GM12878 (cell line): ENCODE results near the gene DUOX1. TPM values are rescaled to one million over a fixed set of nuclear protein-coding genes. Genes with fewer than 3 reads are reported as not detected.

Source experiments
- ATAC-seq: fragments of 200-7000 bp; cut with Tn5 transposase; 3 replicates; pipeline ENCODE4 v1.9.1; 2020; ENCODE audit warnings: mild to moderate bottlenecking, moderate library complexity
- BruUV-seq: library from RNA; stranded (reverse); fragments of 400-500 nt; replicated peaks from 2 replicates; lab custom pipeline; 2021; lab: Mats Ljungman, UMichigan
- CTCF ChIA-PET: fragments of 300-600 bp; sonication (Branson Sonifier 250); formaldehyde crosslinking; extraction: SDS; loops from one replicate; lab custom pipeline; 2021; ENCODE audit warnings: inconsistent platforms; lab: Yijun Ruan, JAX
- POLR2A ChIA-PET: fragments of 350-600 bp; formaldehyde crosslinking; extraction: SDS; loops from one replicate; lab custom pipeline; 2021; ENCODE audit warnings: inconsistent platforms; lab: Charles Lee
- RAD21 ChIA-PET: fragments of 300-600 bp; sonication (Branson Sonifier 250); formaldehyde crosslinking; loops from one replicate; lab custom pipeline; 2023; ENCODE audit warnings: antibody characterized with exemption; ENCODE audit not compliant: unreplicated experiment; lab: Charles Lee
- SMC1A ChIA-PET: fragments of 300-600 bp; sonication (Branson Sonifier 250); formaldehyde crosslinking; loops from one replicate; lab custom pipeline; 2023; ENCODE audit not compliant: unreplicated experiment, uncharacterized antibody; lab: Charles Lee
- DNase-seq: peaks from one replicate; pipeline ENCODE4 v3.0.0-alpha.2; 2011; ENCODE audit warnings: low read depth, low spot score
- FAIRE-seq: peaks from 3 replicates; lab custom pipeline; 2011; peaks lifted over from hg19 to GRCh38; lab: Jason Lieb, UNC
- H2AFZ ChIP-seq: 2 replicates; pipeline ENCODE4 v1.6.0; 2011; ENCODE audit warnings: low read depth, low read length, control low read depth; ENCODE audit not compliant: control insufficient read depth
- H3K27ac ChIP-seq: 2 replicates; pipeline ENCODE4 v1.5.1; 2011; ENCODE audit warnings: control low read depth; ENCODE audit not compliant: control insufficient read depth, insufficient read depth
- H3K27me3 ChIP-seq, 2 experiments: replicated peaks in 1 of 2; 2 replicates each; pipeline versions ENCODE4 v1.6.0 to v1.6.1; 2011; ENCODE audit warnings: low read length in 1 of 2; ENCODE audit not compliant: control insufficient read depth in 2 of 2, insufficient read depth in 2 of 2
- H3K36me3 ChIP-seq, 2 experiments: 2 replicates each; pipeline ENCODE4 v1.5.1; 2011; ENCODE audit warnings: low read length in 1 of 2; ENCODE audit not compliant: control insufficient read depth in 2 of 2, insufficient read depth in 2 of 2
- H3K4me1 ChIP-seq: 2 replicates; pipeline ENCODE4 v1.6.1; 2011; ENCODE audit warnings: mild to moderate bottlenecking, low read length, moderate library complexity, mixed read lengths; ENCODE audit not compliant: control insufficient read depth, insufficient read depth
- H3K4me2 ChIP-seq: 2 replicates; pipeline ENCODE4 v1.6.0; 2011; ENCODE audit warnings: control low read depth; ENCODE audit not compliant: control insufficient read depth, insufficient read depth
- H3K4me3 ChIP-seq: fragments of 200-600 bp; sonication (generic); 2 replicates; pipeline ENCODE4 v1.5.1; 2016
- H3K79me2 ChIP-seq: 2 replicates; pipeline ENCODE4 v1.6.0; 2011; ENCODE audit warnings: low read length; ENCODE audit not compliant: control insufficient read depth, insufficient read depth
- H3K9ac ChIP-seq: 2 replicates; pipeline ENCODE4 v1.8.0; 2011; ENCODE audit warnings: low read length, control low read depth, mixed read lengths; ENCODE audit not compliant: control insufficient read depth, insufficient read depth
- H3K9me3 ChIP-seq: replicated peaks from 3 replicates; pipeline ENCODE4 v1.5.1; 2011; ENCODE audit warnings: mild to moderate bottlenecking, low read length; ENCODE audit not compliant: control insufficient read depth, insufficient read depth
- H4K20me1 ChIP-seq: 2 replicates; pipeline ENCODE4 v1.6.0; 2011; ENCODE audit not compliant: control insufficient read depth, insufficient read depth
- BACH1 ChIP-seq: fragments of 450-650 bp; IDR thresholded peaks from 2 replicates; pipeline ENCODE4 v1.6.1; 2017; ENCODE audit warnings: mild to moderate bottlenecking, borderline replicate concordance
- CTCF ChIP-seq, 3 experiments: IDR thresholded peaks in 2 of 3; conservative IDR thresholded peaks in 1 of 3; 2 replicates each; pipeline ENCODE4 v1.5.1; 2011; ENCODE audit warnings: low read depth in 3 of 3, low read length in 3 of 3, mild to moderate bottlenecking in 3 of 3, control low read depth in 2 of 3, moderate library complexity in 2 of 3, inconsistent platforms in 1 of 3, mixed read lengths in 1 of 3; ENCODE audit not compliant: control insufficient read depth in 2 of 3, insufficient read depth in 1 of 3; ENCODE audit errors: extremely low read depth in 1 of 3
- ETV6 ChIP-seq, 2 experiments: fragments of 450-650 bp in 1 of 2; IDR thresholded peaks in 1 of 2; conservative IDR thresholded peaks in 1 of 2; 2 replicates each; pipeline ENCODE4 v1.6.1; 2014; ENCODE audit warnings: antibody characterized with exemption in 1 of 2, borderline replicate concordance in 1 of 2, low read depth in 1 of 2, mild to moderate bottlenecking in 1 of 2, moderate library complexity in 1 of 2
- HDAC6 ChIP-seq: fragments of 200-600 bp; sonication (generic); IDR thresholded peaks from one replicate; pipeline ENCODE4 v1.8.0; 2017; ENCODE audit warnings: antibody characterized with exemption; ENCODE audit not compliant: unreplicated experiment
- IRF4 ChIP-seq: IDR thresholded peaks from 2 replicates; pipeline ENCODE4 v1.6.1; 2011; ENCODE audit warnings: low read depth, low read length
- NFYA ChIP-seq: IDR thresholded peaks from 2 replicates; pipeline ENCODE4 v1.6.1; 2011; ENCODE audit warnings: low read depth, mild to moderate bottlenecking, low read length, improper control_type of control experiment, borderline replicate concordance
- TAF1 ChIP-seq: IDR thresholded peaks from 2 replicates; pipeline ENCODE4 v1.6.1; 2011; ENCODE audit warnings: mild to moderate bottlenecking, low read depth, low read length, borderline replicate concordance
- TCF3 ChIP-seq: IDR thresholded peaks from 2 replicates; pipeline ENCODE4 v1.6.1; 2012; ENCODE audit warnings: low read depth, mild to moderate bottlenecking, low read length, borderline replicate concordance; ENCODE audit not compliant: insufficient read depth
- ZSCAN29 ChIP-seq: fragments of 450-650 bp; IDR thresholded peaks from 2 replicates; pipeline ENCODE4 v1.6.1; 2017; ENCODE audit warnings: mild to moderate bottlenecking, moderate library complexity
- ZZZ3 ChIP-seq: IDR thresholded peaks from 2 replicates; pipeline ENCODE4 v1.6.1; 2011; ENCODE audit warnings: low read depth; ENCODE audit not compliant: control insufficient read depth, insufficient read length
- WGBS: methylation state at CpG from one replicate; pipeline ENCODE4 v1.1.6; 2016; ENCODE audit warnings: low lambda C conversion rate; ENCODE audit not compliant: insufficient replicate concordance, insufficient coverage; ENCODE audit errors: missing lambda C conversion rate; 5-methylcytosine and 5-hydroxymethylcytosine counted together
- in situ Hi-C: fragments of 300-500 bp; cut with MboI; formaldehyde crosslinking; loops from 9 replicates; pipeline ENCODE4 v1.14.3; 2018; ENCODE audit warnings: mixed read lengths
- intact Hi-C: fragments of 100-400 bp; cut with micrococcal nuclease; formaldehyde crosslinking; loops from one replicate; pipeline ENCODE4 v1.14.2; 2022; ENCODE audit not compliant: unreplicated experiment
- polyA plus RNA-seq, 11 experiments: library from polyadenylated mRNA; depleted of rRNA in 4 of 11; unstranded in 6 of 11; stranded (reverse) in 5 of 11; fragments of >200 nt; fragmentation: Nextera tagmentation in 4 of 11; fragmentation: Illumina TruSeq in 1 of 11; extraction: Ambion mirVana in 4 of 11; extraction: Trizol in 1 of 11; gene quantifications; 1 replicate in 1 of 11; 2 replicates in 10 of 11; pipeline versions ENCODE4 v1.2.1 to v1.2.3, GENCODE V29; 2011 to 2016; ENCODE audit warnings: inconsistent platforms in 2 of 11, missing spikeins in 2 of 11, low read depth in 1 of 11
- total RNA-seq, 4 experiments: library from RNA; depleted of rRNA in 3 of 4; stranded (reverse); fragments of >200 nt in 3 of 4; fragmentation: Illumina TruSeq in 1 of 4; extraction: Trizol in 1 of 4; gene quantifications; 2 replicates each; pipeline versions ENCODE4 v1.2.1 to v1.2.3, GENCODE V29; 2013 to 2021

Gene DUOX1
- total and polyA plus RNA-seq, 10 of the 15 experiments (the other 5 are each of a cell fraction or from before 2014, with no cell fraction given): 0.02 to 2.1 (median 0.26) TPM; not detected in 3

- Histone ChIP-seq H3K27ac (no peak overlapping the region), H3K27me3 (no peaks in the 10 kb centered on the region), H3K4me1 (no peaks in the 10 kb centered on the region), H3K79me2 (no peaks in the 10 kb centered on the region), H2AFZ (no peak overlapping the region), H3K9ac (no peak overlapping the region), H3K4me2 (no peak overlapping the region), H4K20me1 (no peaks in the 10 kb centered on the region), H3K4me3 (no peak overlapping the region), H3K9me3 (no peaks in the 10 kb centered on the region), H3K36me3 (no peaks in the 10 kb centered on the region)
- BruUV-seq: no TSS peak
- in situ Hi-C loops: no loop called here
- intact Hi-C loops: no loop called here
- ChIA-PET CTCF (interaction anchor here (0.6 to 2.7 kb wide), 3 partner anchors 20 to 144 kb away, joined by 3 to 7 read pairs (median 3); no protein-coding TSS in a partner anchor), POLR2A (interaction anchor here (0.7 kb wide), 1 partner anchor 12 kb away, joined by 3 read pairs; no protein-coding TSS in a partner anchor), SMC1A (interaction anchor here (1.4 kb wide), 1 partner anchor 28 kb away, joined by 5 read pairs; no protein-coding TSS in a partner anchor), RAD21 (no interaction called here)
- DNase-seq (no peak), ATAC-seq (no peak), FAIRE-seq (no peak)
- WGBS: 74% methylated on average over 4 of the region's 4 CpGs
- TF ChIP-seq TAF1 (no peak), ETV6 (conservative IDR thresholded peaks at IDR 0.05 in 1 of 2, IDR thresholded peaks at IDR 0.05 in 1 of 2; ENCODE audit: borderline replicate concordance in 1 of 2, low read depth in 1 of 2) (no peak), CTCF (IDR thresholded peaks at IDR 0.05 in 2 of 3, conservative IDR thresholded peaks at IDR 0.05 in 1 of 3; ENCODE audit: control insufficient read depth in 2 of 3, extremely low read depth in 1 of 3, insufficient read depth in 1 of 3, low read depth in 3 of 3, low read length in 3 of 3) (no peak), TCF3 (no peak), ZSCAN29 (no peak), HDAC6 (no peak), IRF4 (no peak), NFYA (no peak), BACH1 (no peak), ZZZ3 (no peak)
- TF ChIP-seq, all 136 proteins: peak for 0
These were observed 16.6 kb downstream of the DUOX1 start for GRCh38 chr15:45146405-45146804.
